ENCODE measurements around the gene COL21A1.

Gene COL21A1

GRCh38 chr6:56106231-56106630 lies 141.1 kb downstream of the COL21A1 start:
- DNase-seq (ENCODE audit: low spot score) = no peak

DNA sequence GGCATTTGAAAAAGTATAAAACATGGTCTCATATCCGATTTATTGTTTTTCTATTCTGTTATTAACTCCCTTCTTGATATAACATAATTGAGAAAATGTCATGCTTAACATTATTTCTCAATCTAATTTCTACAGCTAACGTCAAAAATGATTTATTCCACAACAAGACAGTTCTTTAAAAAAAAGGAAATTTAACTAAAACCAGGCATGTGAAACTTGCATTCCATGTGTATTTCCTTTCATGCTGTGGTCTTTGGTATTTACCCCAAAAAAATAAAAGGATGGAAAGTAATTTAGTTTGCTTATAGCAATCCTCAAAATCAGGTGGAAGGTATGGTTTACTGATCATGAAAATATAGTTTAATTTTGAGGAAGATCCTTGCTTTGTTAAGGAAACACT lies 142.8 kb downstream of the COL21A1 start:
- no peak for DNase-seq (ENCODE audit: low spot score)

GRCh38 chr6:56102216-56102615 lies 145.2 kb downstream of the COL21A1 start:
- DNase-seq (ENCODE audit: low spot score) = no peak

GRCh38 chr6:56101141-56101553 lies 146.2 kb downstream of the COL21A1 start:
- no peak for DNase-seq (ENCODE audit: low spot score)

GRCh38 chr6:56096946-56097621 lies 150.3 kb downstream of the COL21A1 start:
- no peak for DNase-seq (ENCODE audit: low spot score)

DNA sequence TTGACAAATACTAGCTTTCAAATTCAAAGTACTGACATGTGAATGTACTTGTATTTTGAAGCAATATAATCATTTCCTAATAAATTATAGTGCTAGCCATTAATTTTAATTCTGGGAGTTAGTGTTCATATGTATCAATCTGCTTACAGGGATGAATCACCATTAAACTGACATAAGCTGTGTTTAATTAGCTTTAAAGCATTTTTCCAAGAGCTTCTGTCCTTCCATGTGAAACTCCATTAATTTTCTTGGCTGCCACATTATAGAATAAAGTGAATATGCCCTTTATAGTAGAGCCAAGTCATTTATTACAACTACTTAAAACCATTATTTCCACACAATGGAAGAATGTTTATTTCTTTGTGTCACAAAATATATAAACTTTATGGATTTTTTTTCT lies 150.8 kb downstream of the COL21A1 start:
- no peak for DNase-seq (ENCODE audit: low spot score)

GRCh38 chr6:56093776-56094175 lies 153.6 kb downstream of the COL21A1 start:
- no peak for DNase-seq (ENCODE audit: low spot score)

GRCh38 chr6:56091159-56091869 lies 156.1 kb downstream of the COL21A1 start:
- no peak for DNase-seq (ENCODE audit: low spot score)

DNA sequence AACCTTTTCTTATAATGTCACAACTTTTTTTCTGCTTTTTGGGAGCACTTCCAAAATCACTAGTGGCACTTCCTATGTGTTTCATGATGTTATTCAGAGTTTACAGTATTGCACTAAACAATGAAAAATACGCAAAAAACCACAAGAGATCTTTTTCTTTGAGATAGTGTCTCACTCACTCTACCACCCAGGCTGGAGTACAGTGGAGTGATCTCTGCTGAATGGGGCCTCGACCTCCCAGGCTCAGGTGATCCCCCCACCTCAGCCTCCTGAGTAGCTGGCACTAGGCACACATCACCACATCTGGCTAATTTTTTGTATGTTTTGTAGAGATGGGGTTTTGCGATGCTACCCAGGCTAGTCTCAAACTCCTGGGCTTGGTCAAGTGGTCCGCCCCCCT lies 158.7 kb downstream of the COL21A1 start:
- no peak for DNase-seq (ENCODE audit: low spot score)

- DNase-seq (ENCODE audit: low spot score) = no peak
Observed at GRCh38 chr6:56087421-56087820, 160.0 kb downstream of the COL21A1 start.

- DNase-seq (ENCODE audit: low spot score) = no peak
Observed at GRCh38 chr6:56079751-56080540, 167.4 kb downstream of the COL21A1 start.

- no peak for DNase-seq (ENCODE audit: low spot score)
Observed at GRCh38 chr6:56076033-56076432, 171.3 kb downstream of the COL21A1 start.

DNA sequence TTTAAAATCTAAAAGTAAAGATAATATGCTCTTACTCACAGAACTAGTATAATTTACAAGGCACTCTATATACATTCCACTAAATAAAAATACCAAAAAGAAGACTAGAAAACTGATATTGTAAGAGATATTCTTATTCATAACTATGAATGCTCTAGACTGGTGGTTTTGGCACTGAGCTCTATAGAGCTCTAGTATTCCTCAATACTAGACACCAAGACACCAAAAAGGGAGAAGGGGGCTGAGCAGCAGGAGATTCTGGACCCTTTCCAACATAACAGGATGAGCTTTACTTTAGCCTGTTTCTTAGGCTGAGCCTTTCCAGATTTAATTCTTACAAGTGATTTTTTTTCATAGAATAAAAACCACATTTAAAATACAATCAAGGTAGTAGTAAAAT lies 173.6 kb downstream of the COL21A1 start:
- no peak for DNase-seq (ENCODE audit: low spot score)

- DNase-seq (ENCODE audit: low spot score) = no peak
Observed at GRCh38 chr6:56073315-56073714, 174.1 kb downstream of the COL21A1 start.

DNA sequence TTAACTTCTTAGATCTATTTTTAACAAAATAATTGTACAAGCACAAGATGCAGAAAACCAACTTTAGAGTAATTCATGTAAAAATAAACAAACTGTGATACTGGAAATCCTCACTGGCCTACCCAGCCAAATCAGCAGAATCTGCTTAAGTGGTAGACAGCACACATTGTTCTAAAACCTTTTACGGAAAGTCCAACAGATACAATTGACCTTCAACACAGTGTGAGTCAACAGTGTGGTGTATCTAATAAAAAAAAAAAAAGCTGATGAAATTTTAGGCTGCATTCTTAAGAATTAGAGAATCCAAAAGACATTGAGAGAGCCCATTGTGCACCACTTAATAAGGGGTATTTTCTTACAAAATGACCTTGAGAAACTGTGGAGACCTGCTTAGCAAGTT lies 174.5 kb downstream of the COL21A1 start:
- no peak for DNase-seq (ENCODE audit: low spot score)

DNA sequence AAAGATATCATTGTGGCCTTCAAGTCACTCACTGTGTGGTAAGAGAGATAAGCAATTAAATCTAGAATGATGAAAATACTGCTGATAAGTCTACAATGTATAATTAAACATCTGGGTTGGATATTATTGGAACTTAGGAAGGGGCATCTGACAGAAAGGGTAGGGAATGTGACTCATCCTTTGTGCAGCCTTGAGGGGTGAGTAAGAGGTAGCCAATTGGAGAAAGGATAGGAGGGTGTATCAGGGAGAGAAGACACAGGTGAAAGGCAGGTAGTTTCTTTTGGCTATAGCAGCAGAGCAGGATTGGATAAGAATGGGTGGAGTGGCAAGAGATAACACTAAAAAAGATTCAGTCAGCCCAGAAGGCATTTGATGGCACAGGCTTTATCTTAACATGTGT lies 182.0 kb downstream of the COL21A1 start:
- no peak for DNase-seq (ENCODE audit: low spot score)

GRCh38 chr6:56062836-56063235 lies 184.5 kb downstream of the COL21A1 start:
- DNase-seq (ENCODE audit: low spot score) = no peak

DNA sequence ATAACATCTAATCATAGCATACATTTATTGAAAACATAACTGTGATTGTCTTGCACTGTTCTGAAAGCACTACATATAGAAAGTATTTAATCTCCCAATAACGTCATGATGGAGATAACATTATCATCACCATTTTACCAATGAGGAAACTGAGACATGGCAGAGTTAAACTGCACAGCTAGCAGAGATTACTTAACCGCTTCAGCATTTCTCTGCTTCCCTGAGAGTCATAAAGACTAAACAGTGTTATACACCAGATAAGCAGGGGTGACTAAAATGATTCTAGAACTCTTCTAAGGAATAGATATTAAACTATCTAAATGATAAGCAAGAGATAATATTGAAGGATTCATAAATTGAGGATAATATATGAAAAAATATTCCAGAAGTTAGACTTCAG lies 188.7 kb downstream of the COL21A1 start:
- no peak for DNase-seq (ENCODE audit: low spot score)

DNA sequence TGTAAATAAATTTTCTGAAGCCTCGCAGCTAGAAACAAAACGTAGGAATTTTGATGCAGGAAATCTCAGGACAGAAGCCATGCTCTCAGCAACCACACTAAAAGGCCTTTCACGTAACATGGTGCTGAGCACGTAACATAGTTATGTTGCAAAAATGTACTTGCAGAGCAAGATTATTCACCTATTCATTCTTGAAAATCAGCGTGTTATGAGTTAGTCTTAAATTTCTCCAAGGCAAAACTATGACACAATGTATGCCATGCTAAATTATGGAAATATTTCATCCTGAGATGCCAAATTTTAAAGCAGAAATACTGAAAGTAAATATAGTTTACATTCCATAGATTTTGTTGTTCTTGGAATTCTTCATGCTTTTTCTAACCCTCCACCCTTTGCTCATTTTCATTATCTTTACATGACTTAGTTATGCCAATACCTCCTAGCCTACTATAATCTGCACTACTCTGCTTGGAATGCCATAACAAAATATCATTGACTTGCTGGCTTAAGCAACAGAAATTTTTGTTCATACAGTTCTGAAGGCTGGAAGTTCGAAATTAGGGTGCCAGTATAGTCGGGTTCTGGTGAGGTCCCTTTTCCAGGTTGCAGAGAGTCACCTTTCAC lies 192.2 kb downstream of the COL21A1 start:
- no peak for DNase-seq (ENCODE audit: low spot score)

- no peak for DNase-seq (ENCODE audit: low spot score)
Observed at GRCh38 chr6:56051202-56051598, 196.2 kb downstream of the COL21A1 start.

DNA sequence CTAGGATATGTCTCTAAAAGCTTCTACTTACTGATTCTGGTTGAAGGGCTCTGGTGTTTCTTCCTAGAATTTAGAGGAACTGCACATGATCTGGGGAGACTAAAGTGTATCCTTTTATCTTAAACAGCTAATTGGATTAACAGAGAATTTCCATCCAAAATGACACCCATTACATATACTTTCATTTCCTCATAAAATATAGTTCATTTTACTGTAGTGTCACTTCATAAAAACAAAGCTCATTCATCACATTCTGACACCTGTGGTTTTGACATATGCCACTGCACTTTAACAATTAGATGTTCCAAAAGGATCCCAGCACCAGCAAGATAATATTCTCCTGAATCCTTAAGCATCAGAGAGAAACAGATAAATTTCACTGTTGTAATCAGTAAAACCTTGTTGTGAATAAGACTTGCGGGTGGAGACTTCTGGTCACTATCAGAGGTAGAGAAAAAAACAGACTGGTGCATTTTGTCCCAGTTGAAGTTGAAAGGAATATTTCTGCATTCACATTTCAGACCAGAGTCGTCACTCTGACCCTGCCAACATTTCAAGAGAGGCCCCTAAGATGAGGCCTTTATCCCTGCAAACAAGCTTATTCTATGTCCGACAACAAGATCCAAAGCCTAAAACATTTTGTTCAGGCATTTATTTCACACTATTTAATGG lies 196.7 kb downstream of the COL21A1 start:
- no peak for DNase-seq (ENCODE audit: low spot score)

GRCh38 chr6:56048601-56049000 lies 198.8 kb downstream of the COL21A1 start:
- peak; percentile 53 for DNase-seq (ENCODE audit: low spot score)
